CD4-positive, alpha-beta T cell (primary cell): Measurements from ENCODE around the gene PEX11A. TPM values are rescaled to one million over a fixed set of nuclear protein-coding genes. Genes with fewer than 3 reads are reported as not detected.

Experiments
- ATAC-seq: fragments of 200-7000 bp; cut with Tn5 transposase; one replicate; pipeline ENCODE4 v1.10.0; 2022; ENCODE audit warnings: mild to moderate bottlenecking; ENCODE audit not compliant: poor library complexity
- CTCF ChIA-PET: fragments of 350-600 bp; sonication (Branson Sonifier 250); formaldehyde crosslinking; loops from one replicate; lab custom pipeline; 2021; ENCODE audit warnings: antibody characterized with exemption, inconsistent platforms; lab: Charles Lee
- POLR2A ChIA-PET: fragments of 350-600 bp; sonication (Branson Sonifier 250); formaldehyde crosslinking; loops from one replicate; lab custom pipeline; 2021; ENCODE audit warnings: antibody characterized with exemption, inconsistent platforms; lab: Charles Lee
- DNase-seq, 14 experiments: peaks; one replicate each; pipeline ENCODE4 v3.0.0-alpha.2; 2013 to 2020; ENCODE audit warnings: mixed read lengths in 2 of 14
- H3K27ac ChIP-seq, 2 donors: one replicate each; pipeline versions ENCODE4 v1.5.1 to v1.7.0; 2013; ENCODE audit warnings: low read length in 2 of 2, low read depth in 1 of 2, mild to moderate bottlenecking in 1 of 2
- H3K27me3 ChIP-seq, 2 experiments: 1 replicate in 1 of 2; 2 replicates in 1 of 2; pipeline versions ENCODE4 v1.6.1 to v1.7.0; 2013; ENCODE audit warnings: low read length in 2 of 2, control low read depth in 1 of 2, mild to moderate bottlenecking in 1 of 2, moderate library complexity in 1 of 2; ENCODE audit not compliant: insufficient read depth in 2 of 2, control insufficient read depth in 1 of 2
- H3K36me3 ChIP-seq: one replicate; pipeline ENCODE4 v1.6.1; 2013; ENCODE audit warnings: low read length, control low read depth; ENCODE audit not compliant: insufficient read depth
- H3K4me1 ChIP-seq: one replicate; pipeline ENCODE4 v1.6.1; 2013; ENCODE audit warnings: low read length, control low read depth; ENCODE audit not compliant: insufficient read depth
- H3K4me3 ChIP-seq: one replicate; pipeline ENCODE4 v1.5.1; 2013; ENCODE audit warnings: mild to moderate bottlenecking, low read length, moderate library complexity
- H3K9me3 ChIP-seq, 2 experiments: 1 replicate in 1 of 2; 2 replicates in 1 of 2; pipeline versions ENCODE4 v1.6.1 to v1.7.0; 2013; ENCODE audit warnings: low read length in 2 of 2, mild to moderate bottlenecking in 2 of 2, control low read depth in 1 of 2, moderate library complexity in 1 of 2; ENCODE audit not compliant: control insufficient read depth in 1 of 2, insufficient read depth in 1 of 2
- H3K27ac Mint-ChIP-seq: one replicate; pipeline ENCODE4 v1.8.0; 2020; ENCODE audit warnings: mixed read lengths
- H3K27me3 Mint-ChIP-seq: one replicate; pipeline ENCODE4 v1.8.0; 2021; ENCODE audit warnings: mixed read lengths
- H3K36me3 Mint-ChIP-seq: one replicate; pipeline ENCODE4 v1.8.0; 2021; ENCODE audit warnings: low read depth, mixed read lengths
- H3K4me1 Mint-ChIP-seq: one replicate; pipeline ENCODE4 v1.8.0; 2021; ENCODE audit warnings: low read depth, mixed read lengths
- H3K4me3 Mint-ChIP-seq: one replicate; pipeline ENCODE4 v1.8.0; 2020; ENCODE audit warnings: mild to moderate bottlenecking, mixed read lengths
- H3K9me3 Mint-ChIP-seq: one replicate; pipeline ENCODE4 v1.8.0; 2020; ENCODE audit warnings: mixed read lengths
- CTCF ChIP-seq: fragments of 200-600 bp; IDR thresholded peaks from one replicate; pipeline ENCODE4 v1.8.0; 2022; ENCODE audit warnings: antibody characterized with exemption, mild to moderate bottlenecking
- intact Hi-C, 2 experiments: fragments of 100-400 bp; cut with DNase I in 1 of 2; cut with micrococcal nuclease in 1 of 2; formaldehyde crosslinking; loops; one replicate each; pipeline versions ENCODE4 v1.15.1 to v1.9.0; 2023 to 2025; cut with DNase I, micrococcal nuclease
- total RNA-seq, 174 experiments: library from RNA in 2 of 174; stranded (reverse) in 2 of 174; gene quantifications; one replicate each; pipeline ENCODE4 v1.2.3 and lab custom pipeline; 2021 to 2026

The PEX11A gene
- total RNA-seq, 2 experiments from 2014 or later = 0.22 TPM

GRCh38 chr15:89725064-89725463, 34.5 kb upstream of the PEX11A start:
- Mint-ChIP-seq H3K27ac (no peak overlapping the region), H3K36me3 (no peaks in the 10 kb centered on the region), H3K27me3 (peaks cover 15% of the 10 kb centered on the region), H3K4me1 (no peaks in the 10 kb centered on the region), H3K4me3 (no peak overlapping the region), H3K9me3 (peaks cover 1% of the 10 kb centered on the region)
- no peak for ATAC-seq
- Histone ChIP-seq H3K27me3 (peaks cover 4 to 6% of the 10 kb centered on the region in 2 experiments), H3K9me3 (no peaks in the 10 kb centered on the region), H3K27ac (no peak overlapping the region), H3K4me1 (no peaks in the 10 kb centered on the region), H3K4me3 (no peak overlapping the region), H3K36me3 (no peaks in the 10 kb centered on the region)
- TF ChIP-seq CTCF = no peak
- DNase-seq = no peak
- ChIA-PET CTCF (no interaction called here), POLR2A (no interaction called here)
- intact Hi-C loops = no loop called here

GRCh38 chr15:89724621-89725020, 34.1 kb upstream of the PEX11A start:
- DNase-seq (no peak), ATAC-seq (no peak)
- no peak overlapping the region for H3K4me3 ChIP-seq
- no peak overlapping the region for H3K4me3 Mint-ChIP-seq
- POLR2A ChIA-PET = no interaction called here
- intact Hi-C loops = no loop called here
- H3K9me3 ChIP-seq = no peaks in the 10 kb centered on the region
- CTCF ChIA-PET = no interaction called here
- H3K27ac Mint-ChIP-seq = no peak overlapping the region
- H3K27ac ChIP-seq = no peak overlapping the region
- H3K4me1 Mint-ChIP-seq = no peaks in the 10 kb centered on the region
- peaks cover 4 to 6% of the 10 kb centered on the region in 2 experiments for H3K27me3 ChIP-seq
- peaks cover 1% of the 10 kb centered on the region for H3K9me3 Mint-ChIP-seq
- no peaks in the 10 kb centered on the region for H3K36me3 ChIP-seq
- no peaks in the 10 kb centered on the region for H3K36me3 Mint-ChIP-seq
- H3K27me3 Mint-ChIP-seq = peaks cover 15% of the 10 kb centered on the region
- no peaks in the 10 kb centered on the region for H3K4me1 ChIP-seq
- no peak for TF ChIP-seq CTCF

- H3K27ac Mint-ChIP-seq = no peak overlapping the region
- no peaks in the 10 kb centered on the region for H3K36me3 Mint-ChIP-seq
- no peaks in the 10 kb centered on the region for H3K9me3 ChIP-seq
- peaks cover 15% of the 10 kb centered on the region for H3K27me3 Mint-ChIP-seq
- POLR2A ChIA-PET = no interaction called here
- H3K4me1 Mint-ChIP-seq = no peaks in the 10 kb centered on the region
- CTCF ChIA-PET = no interaction called here
- H3K9me3 Mint-ChIP-seq = peaks cover 1% of the 10 kb centered on the region
- H3K4me3 ChIP-seq = no peak overlapping the region
- H3K4me3 Mint-ChIP-seq = no peak overlapping the region
- no peak for TF ChIP-seq CTCF
- peaks cover 4 to 6% of the 10 kb centered on the region in 2 experiments for H3K27me3 ChIP-seq
- no peak overlapping the region for H3K27ac ChIP-seq
- H3K36me3 ChIP-seq = no peaks in the 10 kb centered on the region
- no peaks in the 10 kb centered on the region for H3K4me1 ChIP-seq
- DNase-seq = no peak
- no peak for ATAC-seq
- intact Hi-C loops = no loop called here
These were observed 32.5 kb upstream of the PEX11A start for GRCh38 chr15:89723031-89723430.
